ENCODE results near the gene ITPK1.

Gene ITPK1

DNA sequence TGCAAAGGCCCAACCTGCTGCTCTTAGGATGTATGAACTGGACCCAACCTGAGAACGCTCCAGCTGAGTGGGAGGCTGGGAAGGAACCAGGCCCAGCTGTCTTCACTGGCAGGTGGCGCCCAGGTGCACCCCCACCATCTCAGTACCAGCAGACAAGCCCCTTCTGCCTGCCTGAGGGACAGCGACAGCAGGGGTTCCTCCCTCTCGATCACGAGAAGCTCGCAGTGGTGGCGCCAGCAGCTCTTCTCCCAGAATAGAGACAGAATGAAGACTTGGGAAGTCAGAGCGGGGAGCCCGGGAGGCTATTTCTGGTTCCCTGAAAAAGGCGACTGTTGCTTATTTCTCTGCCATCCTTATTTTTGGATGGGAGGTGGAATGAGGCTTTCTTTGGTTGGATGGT is 146.3 kb downstream of the ITPK1 start:
- in situ Hi-C loops (cut with MboI; ENCODE audit: low pct_unique_long_range_greater_than_20kb, low sequenced_read_pairs): no loop called here
- no peak for DNase-seq

DNA sequence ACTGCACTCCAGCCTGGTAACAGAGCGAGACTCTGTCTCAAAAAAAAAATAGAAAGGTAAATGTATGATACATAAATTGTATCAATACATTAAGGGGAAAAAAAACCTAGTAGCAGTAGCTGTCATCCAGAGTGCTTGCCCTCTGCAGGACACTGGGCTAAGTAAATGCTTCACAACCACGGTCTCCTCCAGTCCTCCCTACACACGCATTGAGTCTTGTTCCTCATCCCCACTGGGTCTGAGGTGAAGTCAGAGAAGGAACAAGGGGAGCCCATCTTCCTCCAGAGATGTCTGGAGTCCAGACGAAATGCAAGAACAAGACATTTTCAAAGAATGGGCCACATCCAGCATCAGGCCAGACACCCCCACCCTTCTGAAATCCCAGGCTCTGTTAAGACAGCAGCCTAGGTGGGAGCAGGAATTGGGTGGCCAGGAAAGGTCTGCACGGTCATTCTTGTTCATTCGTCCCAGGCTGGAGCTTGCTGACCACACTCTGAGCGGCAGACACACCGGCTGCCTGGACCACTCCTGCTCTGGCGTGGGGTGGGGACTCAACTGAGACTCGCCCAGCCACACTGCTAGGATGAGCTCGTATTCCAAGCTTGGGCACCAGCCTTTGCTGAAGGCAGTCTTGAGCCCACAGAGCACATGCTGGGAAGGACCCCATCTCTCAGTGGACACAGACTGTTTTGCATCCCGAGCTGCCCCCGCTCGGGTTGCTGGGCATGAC is 147.3 kb downstream of the ITPK1 start:
- in situ Hi-C loops (cut with MboI; ENCODE audit: low pct_unique_long_range_greater_than_20kb, low sequenced_read_pairs): no loop called here
- DNase-seq: no peak

DNA sequence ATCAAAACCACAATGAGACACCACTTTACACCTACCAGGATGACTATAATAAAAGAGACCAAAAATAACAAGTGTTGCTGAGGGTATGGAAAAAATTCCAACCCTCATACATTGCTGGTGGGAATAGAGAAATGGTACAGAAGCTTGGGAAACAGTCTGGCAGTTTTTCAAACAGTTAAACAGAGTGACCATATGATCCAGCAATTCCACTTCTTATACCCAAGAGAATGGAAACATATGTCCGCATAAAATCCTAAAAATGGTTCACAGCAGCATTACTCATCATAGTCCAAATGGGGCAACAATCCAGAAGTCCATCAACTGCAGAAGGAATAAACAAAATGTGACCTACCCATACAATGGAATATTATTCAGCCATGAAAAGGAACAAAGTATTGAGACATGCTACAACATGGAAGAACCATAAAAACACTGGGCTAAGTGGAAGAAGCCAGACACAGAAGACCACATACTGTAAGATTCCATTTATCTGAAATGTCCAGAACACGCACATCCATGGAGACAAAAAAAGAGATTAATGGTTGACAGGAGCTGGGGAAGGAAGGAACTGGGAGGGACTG is 148.3 kb downstream of the ITPK1 start:
- DNase-seq: no peak
- in situ Hi-C loops (cut with MboI; ENCODE audit: low pct_unique_long_range_greater_than_20kb, low sequenced_read_pairs): no loop called here

DNA sequence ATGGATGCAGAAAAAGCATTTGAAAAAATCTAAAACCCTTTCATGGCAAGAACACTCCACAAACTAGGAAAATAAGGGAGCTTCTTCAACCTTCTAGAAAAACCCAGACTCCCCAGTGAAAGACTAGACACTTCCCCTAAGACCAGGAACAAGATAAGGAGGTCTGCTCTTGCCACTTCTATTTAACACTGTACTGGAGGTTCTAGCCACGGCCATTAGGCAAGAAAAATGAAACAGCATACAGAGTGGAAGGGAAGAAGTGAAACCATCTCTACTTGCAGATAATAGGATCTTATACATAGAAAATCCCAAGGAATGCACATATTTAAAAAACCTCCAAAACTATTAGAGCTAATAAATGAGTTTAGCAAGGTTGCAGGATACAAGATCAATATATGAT is 150.4 kb downstream of the ITPK1 start:
- DNase-seq: no peak
- in situ Hi-C loops (cut with MboI; ENCODE audit: low pct_unique_long_range_greater_than_20kb, low sequenced_read_pairs): no loop called here

DNA sequence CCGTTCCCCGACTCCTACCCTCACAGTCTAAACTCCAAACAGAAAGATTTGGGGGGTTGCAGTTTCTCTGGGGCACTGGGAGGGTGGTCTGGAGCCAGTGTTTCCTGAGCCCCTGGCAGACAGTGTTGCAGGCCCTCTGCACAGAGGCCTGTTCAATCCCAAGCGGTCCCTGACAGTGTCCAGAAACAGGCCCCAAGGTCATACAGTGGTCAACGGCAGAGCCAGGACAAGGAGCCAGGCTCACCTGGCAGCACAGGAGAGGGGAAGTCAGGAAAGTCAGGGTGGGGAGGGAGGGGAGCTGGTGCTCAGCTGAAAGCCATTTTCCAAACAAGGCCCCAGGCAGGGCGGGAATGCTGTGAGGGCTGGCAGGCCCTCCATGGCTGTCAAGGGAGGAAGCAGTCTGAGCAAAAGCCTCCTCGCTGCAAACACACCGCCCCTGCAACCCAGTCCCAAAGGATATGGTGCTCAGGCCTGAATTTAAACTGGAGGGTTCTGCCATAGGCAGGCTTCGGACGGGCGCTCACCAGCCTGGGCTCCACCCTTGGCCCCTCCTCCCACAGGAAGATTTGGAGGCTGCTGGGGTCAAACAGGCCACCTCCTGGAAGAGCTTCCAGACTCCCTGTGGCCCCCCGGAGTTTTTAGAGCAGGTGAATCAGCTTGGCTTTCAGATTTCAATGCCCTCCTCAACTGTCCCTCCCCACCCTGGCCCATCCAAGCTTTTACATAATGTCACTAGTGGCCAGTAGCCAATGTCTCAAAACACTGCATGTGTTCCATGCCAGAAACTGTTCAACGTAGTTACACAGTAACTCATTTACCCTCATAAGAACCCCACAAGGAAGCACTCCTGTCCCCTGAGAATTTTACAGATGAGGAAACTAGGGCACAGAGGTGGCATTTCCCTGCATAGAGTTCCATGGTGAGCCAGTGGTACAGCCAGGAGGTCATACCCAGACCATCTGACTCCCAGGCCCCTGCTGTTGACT is 151.3 kb downstream of the ITPK1 start:
- in situ Hi-C loops (cut with MboI; ENCODE audit: low pct_unique_long_range_greater_than_20kb, low sequenced_read_pairs): no loop called here

DNA sequence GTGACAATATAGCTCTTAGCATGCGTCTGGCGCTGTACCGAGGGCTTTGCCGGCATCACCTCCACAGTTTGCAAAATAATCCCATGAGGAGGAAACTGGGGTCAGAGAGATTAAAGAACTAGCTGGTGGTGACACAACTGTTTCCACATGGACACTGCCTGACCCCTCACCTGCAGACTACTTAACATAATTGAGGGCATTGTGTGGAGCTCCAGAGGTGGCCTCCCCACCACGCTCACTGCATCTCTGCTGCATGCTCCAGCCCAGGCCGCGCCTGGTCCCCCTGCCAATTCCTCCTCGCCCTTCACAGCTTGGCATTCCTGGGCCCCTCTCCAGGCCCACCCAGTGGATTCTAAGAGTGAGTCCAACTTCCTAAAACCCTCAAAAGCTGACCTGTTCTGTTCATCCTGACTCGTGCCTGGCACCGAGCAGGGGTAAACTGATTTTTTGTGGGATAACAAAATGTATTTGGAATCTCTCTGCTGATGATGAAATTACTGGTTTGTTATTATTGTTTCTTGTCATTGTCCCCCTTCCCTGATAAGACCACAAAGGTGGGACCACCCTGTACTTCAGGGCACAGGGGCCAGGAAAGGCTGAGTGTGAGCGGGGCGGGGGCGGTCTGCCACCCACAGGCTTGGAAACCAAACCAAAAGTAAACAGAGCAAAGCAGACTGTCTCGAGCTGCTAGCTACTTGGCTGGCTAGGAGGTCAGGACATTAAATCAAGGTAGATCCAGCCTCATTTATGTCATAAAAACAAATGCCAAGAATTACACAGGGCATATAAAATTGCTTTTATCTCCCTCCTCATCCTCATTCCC is 152.2 kb downstream of the ITPK1 start:
- no peak for DNase-seq
- in situ Hi-C loops (cut with MboI; ENCODE audit: low pct_unique_long_range_greater_than_20kb, low sequenced_read_pairs): no loop called here

More for the DNA sequence above, 151.3 kb downstream of the ITPK1 start:
- DNase-seq: no peak

DNA sequence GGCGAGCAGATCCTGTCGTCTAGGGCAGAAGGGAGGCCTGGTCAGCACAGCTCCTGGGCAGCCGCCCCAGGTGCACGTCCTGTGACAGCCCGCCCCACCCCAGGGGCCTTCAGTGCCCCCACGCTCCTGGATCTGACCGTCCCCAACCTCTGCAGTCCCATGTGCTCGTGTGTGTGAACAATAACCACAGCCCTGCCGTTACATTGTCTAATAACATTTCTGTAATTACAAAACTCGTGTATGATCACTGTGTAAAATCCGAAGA is 153.0 kb downstream of the ITPK1 start:
- no peak for DNase-seq
- in situ Hi-C loops (cut with MboI; ENCODE audit: low pct_unique_long_range_greater_than_20kb, low sequenced_read_pairs): no loop called here

DNA sequence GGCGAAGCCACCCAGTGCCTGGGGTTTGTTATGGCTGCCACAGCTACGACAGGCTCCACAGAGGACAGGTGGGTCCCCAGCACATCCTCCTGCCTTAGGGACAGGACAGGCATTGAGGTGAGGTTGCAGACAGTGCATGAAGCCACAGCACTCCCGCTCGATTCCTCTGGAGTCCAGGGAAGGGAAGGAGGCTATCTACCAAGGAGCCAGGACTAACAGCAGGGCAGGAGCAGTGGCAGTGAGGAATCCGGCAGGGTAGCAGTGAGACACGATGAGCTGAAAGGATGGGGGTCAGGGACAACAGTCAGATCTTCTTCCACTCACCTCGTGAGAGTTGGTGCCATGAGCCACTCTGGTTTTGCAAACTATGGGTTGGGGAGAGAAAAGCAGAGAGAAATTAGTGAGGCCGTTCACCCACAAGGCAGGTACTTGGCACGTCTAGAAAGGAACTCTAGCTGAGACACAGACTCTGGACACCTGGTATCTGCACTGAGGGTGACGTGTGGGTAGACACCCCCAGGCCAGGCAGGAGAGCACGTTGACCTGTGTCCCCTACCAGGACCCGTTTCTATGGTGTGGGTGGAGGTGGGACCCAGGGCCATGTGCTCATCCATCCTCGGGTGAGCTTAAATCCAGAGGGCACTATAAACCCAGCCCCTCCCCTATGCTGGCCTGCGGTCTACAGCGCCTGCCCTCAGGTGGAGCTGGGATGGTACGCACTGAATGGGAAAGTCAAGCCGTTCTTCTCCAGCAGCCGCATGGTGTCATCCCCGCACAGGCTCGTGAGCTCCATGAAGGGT is 153.5 kb downstream of the ITPK1 start:
- no peak for DNase-seq
- in situ Hi-C loops (cut with MboI; ENCODE audit: low pct_unique_long_range_greater_than_20kb, low sequenced_read_pairs): no loop called here

DNA sequence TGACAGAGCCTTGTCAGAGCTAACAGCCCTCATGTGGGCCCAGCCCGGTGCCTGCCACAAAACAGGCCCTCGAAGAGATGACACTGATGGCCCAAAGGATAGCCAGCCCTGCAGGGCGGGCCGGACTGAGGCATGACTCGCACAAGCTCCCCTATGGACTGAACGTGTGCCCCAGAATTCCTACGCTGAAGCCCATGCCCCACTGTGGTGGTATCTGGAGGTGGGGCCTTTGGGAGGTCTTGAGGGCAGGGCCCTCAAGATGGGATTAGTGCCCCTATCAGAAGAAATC is 154.2 kb downstream of the ITPK1 start:
- DNase-seq: no peak
- in situ Hi-C loops (cut with MboI; ENCODE audit: low pct_unique_long_range_greater_than_20kb, low sequenced_read_pairs): no loop called here

DNA sequence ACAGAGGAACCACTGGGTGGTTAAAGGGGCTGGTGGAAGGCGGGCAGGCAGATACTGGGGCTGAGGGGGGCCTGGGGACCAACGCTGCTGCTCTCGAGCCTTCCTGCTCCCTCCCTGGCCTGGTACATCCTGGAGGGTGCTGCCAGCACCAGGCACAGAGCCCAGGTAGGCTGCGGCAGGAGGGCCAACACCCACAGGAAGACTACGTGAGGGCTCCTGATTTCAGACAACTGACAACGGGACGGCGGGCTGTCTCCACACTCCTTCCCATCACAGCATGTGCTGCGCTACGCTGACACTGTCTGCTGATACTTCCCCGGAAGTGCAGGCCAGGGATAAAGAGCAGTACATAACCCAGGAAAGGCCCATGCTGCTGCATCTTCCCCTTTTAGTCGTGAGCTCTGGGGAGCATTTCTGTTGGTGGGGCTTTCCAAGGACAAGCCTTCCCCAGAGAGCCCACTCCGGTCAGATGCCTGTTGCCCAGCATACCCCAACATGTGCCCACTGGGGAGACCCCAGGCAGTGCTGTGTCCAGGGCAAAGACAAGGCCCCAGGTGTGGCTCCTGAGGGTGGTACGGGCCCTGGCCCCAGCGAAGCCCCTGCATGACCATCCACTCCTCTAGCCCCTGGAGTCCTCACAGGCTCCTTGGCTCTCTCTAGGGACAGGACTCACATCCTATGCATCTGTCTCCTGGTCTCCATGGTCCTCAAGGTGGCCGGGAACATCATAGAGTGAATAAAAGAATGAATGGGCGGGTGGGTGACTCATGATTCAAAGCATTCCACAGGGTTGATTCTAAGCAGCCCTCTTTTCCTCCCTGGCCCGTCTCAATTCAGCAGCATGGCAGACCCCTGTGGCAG is 154.8 kb downstream of the ITPK1 start:
- DNase-seq: no peak
- in situ Hi-C loops (cut with MboI; ENCODE audit: low pct_unique_long_range_greater_than_20kb, low sequenced_read_pairs): no loop called here

DNA sequence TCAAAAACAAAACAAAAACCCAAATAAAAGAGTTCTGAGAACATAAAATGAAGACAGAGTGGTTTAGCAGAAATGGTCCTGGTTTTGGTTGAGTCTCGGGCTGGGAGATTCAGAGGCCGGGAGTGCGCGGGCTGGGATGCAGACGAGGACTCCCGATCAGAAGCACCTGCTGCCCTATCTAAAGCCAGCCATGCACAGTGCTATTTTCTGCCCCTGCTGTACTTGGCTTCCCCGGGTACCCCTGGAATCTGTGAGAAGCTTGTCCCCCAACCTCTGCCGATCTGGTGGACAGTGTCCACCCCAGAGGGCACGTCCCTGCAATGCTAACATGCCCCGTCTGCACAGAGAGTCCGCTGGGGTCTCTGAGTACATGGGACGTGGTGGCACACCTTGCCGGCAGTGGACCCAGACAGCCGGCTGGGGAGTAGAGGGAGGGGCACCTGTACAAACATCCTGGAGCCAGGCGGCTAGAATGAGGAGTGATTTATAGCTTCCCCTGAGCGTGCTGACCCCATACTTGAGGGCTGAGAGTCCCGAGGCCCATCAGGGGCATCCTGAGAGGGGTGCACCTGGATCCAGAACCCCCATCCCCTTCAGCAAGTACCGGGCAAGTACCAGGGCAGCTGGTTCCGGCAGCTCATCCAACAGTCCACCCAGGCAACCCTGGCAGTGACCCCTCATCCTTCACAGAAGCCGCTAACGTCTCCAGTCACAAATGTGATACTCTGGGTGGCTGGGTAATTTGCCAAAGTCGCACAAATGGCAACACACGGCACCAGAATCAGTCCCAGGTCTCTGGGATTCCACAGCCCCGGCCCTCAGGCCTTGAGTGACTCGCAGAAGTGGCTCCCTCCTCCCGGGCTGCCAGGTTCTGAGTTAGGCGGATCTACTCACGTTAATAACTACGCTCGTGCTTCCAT is 155.7 kb downstream of the ITPK1 start:
- DNase-seq: no peak
- in situ Hi-C loops (cut with MboI; ENCODE audit: low pct_unique_long_range_greater_than_20kb, low sequenced_read_pairs): no loop called here

DNA sequence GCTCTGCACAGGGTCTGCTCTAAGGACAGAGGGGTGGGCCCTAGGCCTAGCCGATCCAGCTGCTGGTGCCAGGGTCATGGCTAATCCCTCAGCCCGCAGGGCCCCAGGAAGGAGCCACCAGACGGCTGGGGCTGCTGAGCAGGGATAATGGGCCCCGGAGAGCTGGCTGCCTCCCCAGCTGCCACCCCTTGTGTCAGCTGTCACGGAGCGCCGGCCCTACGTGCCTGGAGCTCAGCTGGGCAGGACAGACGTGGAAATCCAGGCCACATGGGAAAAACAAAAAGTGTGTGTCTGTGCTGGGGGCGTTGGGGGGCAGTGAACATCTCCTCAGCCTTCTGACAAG is 156.6 kb downstream of the ITPK1 start:
- DNase-seq: no peak
- in situ Hi-C loops (cut with MboI; ENCODE audit: low pct_unique_long_range_greater_than_20kb, low sequenced_read_pairs): no loop called here

DNA sequence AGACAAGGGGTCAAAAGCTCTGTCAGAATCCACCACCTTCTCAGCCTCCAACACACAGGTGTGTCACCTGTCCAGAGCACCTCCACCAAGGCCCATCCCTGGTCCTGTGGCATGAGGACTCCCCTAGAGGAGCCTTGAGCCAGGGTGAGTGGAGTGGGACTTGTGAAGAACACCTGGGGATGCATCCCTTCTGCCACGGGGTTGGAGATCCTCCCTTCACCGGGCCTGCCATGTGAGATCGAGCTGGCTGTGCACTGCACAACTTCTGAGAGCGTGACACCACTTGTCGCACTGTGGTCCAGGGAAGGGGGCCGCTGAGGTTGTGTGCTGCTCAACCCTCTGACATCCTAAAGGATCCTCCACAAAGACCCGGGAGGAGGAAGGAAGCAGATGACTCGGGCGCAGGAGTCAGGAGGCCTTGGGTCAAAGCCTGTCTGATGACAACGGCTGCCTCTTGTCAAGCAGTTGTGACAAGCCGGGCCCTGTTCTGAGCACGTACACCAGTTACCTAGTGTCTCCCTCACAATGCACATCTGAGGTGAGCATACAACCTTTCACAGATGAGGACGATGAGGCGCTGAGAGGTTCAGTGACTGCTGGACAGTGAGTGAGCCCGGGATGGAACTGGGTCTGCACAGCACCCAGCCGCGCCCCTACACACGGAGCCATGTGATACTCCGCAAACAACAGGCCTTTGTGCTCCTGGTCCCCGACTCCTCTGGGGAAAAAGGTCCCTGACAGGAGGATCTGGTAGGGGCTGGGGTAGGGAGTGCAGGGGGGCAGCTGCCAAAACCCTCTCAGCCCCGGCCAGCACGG is 157.1 kb downstream of the ITPK1 start:
- in situ Hi-C loops (cut with MboI; ENCODE audit: low pct_unique_long_range_greater_than_20kb, low sequenced_read_pairs): no loop called here
- no peak for DNase-seq

DNA sequence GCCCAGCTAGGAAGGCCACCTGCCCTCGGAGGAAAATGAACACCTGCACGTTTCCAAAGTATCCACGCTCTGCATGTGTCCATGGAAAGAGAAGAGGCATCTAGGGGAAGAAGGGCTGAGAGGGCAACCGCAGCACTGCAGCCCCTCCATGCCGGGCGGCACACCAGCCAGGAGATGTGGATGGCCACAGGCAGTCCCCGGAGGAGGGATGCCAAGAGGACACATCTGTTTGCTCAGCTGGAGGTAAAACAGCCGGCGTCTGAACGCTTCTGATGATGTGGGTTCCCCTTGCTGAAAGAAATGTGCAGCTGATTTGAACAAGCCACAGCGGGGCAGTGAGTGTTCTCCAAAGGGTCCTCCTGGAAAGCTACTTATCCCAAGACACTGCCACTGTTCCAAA is 158.8 kb downstream of the ITPK1 start:
- in situ Hi-C loops (cut with MboI; ENCODE audit: low pct_unique_long_range_greater_than_20kb, low sequenced_read_pairs): no loop called here
- no peak for DNase-seq

DNA sequence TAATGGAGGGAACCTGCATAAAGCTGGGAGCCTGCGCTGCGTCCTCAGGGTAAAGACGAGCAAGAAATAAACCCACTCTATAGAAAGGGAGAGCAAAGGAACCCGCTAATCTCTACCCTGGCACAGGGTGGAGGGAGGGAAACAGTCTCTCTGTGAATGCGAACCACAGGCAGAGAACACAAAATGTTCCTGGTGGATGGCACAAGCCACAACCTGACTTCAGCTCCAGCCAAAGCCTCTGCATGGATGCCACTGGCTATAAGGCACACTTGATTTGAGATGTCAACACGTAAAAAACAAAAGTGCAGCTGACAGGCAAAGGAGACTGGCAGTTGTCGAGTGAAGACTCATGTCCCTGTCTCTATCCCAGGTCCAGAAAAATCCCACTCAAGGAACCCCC is 160.3 kb downstream of the ITPK1 start:
- no peak for DNase-seq
- in situ Hi-C loops (cut with MboI; ENCODE audit: low pct_unique_long_range_greater_than_20kb, low sequenced_read_pairs): no loop called here

DNA sequence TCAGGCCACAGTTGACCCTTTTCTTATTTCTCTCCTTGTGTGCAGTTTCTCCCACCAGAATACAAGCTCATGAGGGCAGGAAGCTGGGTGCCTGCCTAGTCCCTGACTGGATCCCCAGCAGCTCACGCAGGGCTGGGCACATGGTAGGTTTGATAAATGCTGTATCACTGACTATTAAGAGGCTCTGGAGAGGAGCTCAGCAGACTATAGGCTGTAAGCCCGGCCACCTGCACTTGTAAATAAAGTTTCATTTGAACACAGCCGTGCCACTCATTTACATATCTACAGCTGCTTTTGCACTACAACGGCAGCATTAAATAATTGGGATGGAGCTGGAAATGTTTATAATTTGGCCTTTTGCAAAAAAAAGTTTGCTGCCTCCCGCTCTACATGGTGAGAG is 160.8 kb downstream of the ITPK1 start:
- in situ Hi-C loops (cut with MboI; ENCODE audit: low pct_unique_long_range_greater_than_20kb, low sequenced_read_pairs): no loop called here
- no peak for DNase-seq

Measured in KBM-7 (cell line).